C1 segment of cervical spinal cord (tissue), 14 donors: ENCODE measurements around the gene KLHL40.

Experiments
- DNase-seq, 14 donors: peaks; one replicate each; lab custom pipeline; 2025; lab: John Stamatoyannopoulos, UW

KLHL40 gene

GRCh38 chr3:42668413-42668760, 16.9 kb upstream of the KLHL40 start:
- DNase-seq = no peak

DNA sequence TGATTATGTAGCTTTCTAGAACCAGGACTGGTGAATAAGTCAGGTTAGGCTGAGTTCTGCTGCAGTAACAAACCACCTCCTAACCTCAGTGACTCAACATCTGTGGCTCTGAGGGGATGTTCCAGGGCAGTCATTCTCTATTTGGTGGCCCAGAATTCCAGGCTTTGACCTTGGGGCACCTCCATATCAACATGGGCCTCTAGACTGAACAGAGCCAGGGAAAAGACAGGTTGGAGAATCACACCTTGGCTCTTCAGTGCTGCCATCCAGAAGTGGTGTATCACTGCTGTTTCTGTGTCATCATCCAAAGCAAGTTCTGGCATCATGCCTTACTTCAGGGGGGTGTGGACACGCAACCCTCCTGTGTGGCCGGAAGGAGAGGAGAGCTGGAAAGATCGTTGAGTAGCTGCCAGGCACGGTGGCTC, 16.5 kb upstream of the KLHL40 start:
- DNase-seq = no peak

- no peak for DNase-seq
Measured at GRCh38 chr3:42670051-42670576, 15.2 kb upstream of the KLHL40 start.

- DNase-seq = no peak
Measured at GRCh38 chr3:42670670-42671069, 14.7 kb upstream of the KLHL40 start.

DNA sequence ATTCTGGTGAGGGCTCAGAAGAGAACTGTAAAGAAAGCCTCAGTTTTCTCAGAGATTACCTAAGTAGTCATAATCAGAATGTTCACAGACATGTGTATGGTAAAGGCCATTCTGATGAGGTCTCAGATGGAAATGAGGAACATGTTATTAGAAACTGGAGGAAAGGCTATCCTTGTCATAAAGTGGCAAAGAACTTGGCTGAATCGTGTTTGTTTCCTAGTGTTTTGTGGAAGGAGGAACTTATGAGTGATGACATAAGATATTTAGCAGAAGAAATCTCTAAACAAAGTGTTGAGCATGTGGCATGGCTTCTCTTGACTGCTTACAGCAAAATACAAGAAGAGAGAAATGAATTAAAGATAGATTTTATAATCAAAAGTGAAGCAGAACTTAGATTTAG, 12.8 kb upstream of the KLHL40 start:
- DNase-seq = no peak

GRCh38 chr3:42673082-42673481, 12.3 kb upstream of the KLHL40 start:
- DNase-seq = no peak

DNA sequence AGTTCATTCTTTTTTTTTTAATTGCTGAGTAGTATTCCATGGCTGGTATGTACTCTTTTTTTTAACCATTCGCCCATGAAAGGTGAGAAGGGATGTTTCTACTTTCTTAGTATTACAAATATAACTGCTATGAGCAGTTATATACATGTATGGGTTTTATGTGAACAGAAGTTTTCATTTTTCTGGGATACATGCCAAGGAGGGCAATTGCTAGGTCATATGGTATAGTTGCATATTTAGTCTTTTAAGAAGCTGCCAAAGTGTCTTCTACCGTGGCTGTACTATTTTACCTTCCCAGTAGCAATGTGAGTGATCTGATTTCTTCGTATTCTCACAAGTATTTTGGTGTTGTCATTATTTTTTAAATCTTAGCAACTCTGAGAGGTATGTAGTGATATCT, 11.2 kb upstream of the KLHL40 start:
- DNase-seq = no peak

DNA sequence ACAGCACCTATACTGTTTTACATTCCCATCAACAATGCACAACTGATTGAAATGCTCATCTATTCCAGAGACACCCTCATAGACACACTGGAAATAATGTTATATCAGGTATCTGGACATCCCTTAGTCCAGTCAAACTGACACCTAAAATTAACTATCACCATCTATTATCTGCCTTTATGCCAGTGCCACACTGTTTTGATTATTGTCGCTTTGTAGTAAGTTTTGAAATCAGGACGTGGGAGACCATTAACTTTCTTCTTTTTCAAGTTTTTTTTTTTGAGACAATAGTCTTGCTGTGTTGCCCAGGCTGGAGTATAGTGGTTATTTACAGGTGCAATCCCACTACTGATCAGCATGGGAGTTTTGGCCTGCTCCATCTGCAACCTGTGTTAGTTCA, 9.4 kb upstream of the KLHL40 start:
- DNase-seq = no peak

- no peak for DNase-seq
Measured at GRCh38 chr3:42678447-42678846, 6.9 kb upstream of the KLHL40 start.

DNA sequence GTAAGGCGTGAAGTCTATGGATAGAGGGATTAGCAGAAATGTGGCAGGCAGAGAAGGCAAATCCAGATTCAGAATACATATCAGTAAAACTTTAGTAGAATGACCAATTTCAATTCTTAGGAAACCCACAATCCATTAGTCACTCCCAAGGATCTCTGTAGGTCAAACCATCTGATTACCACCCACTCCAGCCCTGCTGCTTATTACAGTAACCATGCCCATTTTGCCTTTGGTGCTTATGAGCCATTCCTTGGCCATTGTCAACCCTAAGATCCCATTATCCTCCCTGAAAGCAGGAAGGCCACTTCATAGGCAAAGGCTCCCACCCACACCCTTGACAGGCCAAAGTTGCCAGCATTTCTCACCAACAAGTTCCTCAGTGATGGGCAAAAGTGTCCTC, 5.1 kb upstream of the KLHL40 start:
- no peak for DNase-seq

- no peak for DNase-seq
Measured at GRCh38 chr3:42680806-42681205, 4.5 kb upstream of the KLHL40 start.

- DNase-seq = no peak
Measured at GRCh38 chr3:42681361-42682038, 3.8 kb upstream of the KLHL40 start.

GRCh38 chr3:42682301-42683070, 2.9 kb upstream of the KLHL40 start:
- DNase-seq = no peak

DNA sequence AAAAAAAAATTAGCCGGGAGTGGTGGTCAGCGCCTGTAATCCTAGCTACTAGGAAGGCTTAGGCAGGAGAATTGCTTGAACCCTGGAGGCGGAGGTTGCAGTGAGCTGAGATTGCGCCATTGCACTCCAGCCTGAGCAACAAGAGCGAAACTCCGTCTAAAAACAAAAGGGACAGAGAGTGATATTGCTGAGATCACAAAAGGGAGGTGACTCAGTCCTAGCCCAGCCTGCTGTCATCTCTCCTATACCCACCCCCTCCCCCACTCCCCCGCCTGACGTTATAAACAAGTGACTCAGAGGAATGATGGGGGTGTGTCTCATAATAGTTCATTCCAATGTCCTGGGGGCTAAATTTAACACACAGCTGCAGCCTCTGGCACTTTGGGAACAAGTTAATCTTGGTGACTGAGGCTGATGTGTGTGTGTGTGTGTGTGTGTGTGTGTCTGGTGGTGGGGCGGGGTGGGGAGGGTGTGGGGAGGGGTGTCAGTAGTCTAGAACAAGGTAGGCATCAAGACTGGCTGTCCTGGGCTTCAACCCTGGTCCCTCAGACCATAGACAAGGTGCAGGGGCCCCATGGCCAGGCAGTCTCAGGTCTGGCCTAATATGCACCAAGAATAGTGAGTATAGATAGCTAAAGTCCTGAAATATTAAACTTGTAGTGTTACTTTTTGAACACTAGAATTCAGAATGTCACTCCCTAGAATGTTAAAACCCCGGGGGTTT, 1.3 kb upstream of the KLHL40 start:
- DNase-seq = peak in 2 of 14 donors; percentile 29 to 72

DNA sequence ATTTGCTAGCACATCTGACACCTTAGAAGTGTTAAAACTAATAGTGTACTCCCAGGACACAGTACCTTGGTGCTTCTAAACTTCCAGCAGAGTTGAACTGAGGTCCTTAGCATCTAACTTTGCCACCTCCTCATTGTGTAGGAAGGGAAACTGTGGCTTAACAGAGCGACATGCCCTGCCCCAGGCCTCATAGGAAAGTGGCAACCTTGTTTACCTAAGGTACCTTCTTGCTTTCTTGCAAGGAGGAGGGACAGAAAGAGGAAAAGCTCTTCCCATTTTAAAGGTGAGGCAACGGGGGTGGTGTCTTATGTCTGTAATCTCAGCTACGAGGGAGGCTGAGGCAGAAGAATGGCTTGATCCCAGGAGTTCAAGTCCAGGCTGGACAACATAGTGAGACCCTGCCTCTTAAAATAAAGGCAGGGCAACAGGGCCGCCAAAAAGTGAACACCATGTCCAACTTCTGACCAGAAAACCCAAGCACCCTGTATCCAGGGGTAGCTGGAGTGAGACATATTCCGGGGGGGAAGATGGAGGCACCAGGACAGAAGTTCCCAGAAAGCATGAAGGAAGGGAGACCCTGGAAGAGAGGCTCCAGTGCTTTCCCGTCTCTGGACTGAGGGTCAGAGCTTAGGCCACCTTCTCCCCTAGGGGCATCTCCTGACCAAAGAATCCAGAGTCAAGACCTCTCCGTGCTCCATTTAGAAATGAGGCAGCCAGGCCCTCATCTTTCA, 540 bp upstream of the KLHL40 start:
- DNase-seq = no peak

GRCh38 chr3:42685891-42686820, 819 bp downstream of the KLHL40 start:
- DNase-seq = no peak

DNA sequence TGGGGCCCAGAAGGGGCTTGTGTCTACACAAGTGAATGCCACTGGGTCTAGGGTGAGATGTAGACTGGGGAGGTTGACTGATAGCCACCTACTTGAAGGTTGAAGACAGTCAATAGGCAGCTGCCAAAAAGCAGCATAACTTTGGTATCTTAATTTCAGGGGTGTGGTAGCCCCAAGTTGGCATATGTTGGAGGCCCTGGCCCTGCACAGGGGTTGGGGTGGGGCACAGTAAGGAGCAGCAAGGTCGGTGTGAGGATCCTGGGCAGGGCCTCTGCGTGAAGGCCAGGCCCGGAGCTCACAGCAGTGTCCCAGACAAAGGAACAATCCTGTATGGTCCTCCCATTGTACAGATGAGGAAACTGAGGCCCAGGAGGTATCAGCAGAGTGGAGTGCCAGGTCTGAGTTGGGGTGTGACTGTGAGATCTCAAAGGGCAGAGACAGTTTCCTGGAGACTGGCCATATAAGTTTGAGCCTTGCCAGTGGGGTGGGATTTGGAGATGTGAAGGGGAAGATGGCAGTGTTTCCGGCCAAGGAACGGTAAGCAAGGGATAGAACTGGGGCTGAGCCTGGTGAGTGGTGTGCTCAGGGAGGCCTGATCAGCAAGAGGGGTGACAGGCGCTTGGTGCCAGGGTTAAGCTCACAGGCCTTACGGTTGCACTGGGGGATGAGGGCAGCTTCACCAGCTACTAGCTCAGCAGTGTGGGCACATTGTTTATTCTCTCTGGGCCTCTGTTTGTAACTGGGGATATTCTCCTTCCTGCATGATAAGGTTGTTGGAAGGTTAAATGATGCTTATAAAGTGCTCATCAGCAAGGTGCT, 1.7 kb downstream of the KLHL40 start:
- DNase-seq = no peak

- DNase-seq = no peak
Measured at GRCh38 chr3:42688016-42688415, 2.7 kb downstream of the KLHL40 start.

DNA sequence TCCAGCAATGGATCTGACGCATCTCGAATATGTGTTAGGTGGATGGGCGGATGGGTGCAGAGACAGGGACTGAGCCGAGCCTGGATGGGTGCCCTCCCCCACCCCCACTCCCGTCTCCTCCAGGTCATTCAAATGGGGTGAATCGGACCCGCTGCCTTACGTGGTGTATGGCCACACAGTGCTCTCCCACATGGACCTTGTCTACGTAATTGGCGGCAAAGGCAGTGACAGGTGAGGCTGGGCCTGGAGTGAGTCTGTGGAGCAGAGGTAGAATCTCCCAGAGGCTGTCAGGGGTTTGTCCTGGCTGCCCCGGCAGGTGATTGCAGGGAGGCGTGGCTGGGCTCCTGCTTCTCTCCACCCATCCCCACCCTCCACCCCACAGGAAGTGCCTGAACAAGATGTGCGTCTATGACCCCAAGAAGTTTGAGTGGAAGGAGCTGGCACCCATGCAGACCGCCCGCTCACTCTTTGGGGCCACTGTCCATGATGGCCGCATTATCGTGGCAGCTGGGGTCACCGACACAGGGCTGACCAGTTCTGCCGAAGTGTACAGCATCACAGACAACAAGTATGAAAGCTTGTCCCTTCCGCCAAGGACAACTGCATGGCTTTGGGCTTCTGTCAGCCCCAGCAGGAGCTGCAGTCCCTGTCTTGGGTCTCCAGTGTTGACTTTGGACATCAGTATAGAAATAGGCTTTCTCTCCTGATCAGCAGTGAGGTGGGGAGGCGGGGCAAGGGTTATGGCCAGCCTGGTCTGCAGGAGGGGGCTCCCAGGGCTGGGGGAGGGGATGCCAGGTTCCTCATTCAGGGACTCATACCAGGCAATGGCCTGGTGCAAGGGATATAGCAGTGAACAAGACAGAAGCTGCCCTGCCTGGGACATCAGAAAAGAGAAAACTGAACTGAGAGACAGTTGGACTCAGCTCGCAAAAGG, 3.4 kb downstream of the KLHL40 start:
- no peak for DNase-seq
